Inflammatory macrophage (primary cell): ENCODE measurements around the gene LSM11.
A peak's percentile ranks its signal among the peaks of the same experiment; 100 is the strongest.

Source experiments
- DNase-seq, 2 donors: peaks; one replicate each; pipeline ENCODE4 v3.0.0-alpha.2; 2020 to 2022

The LSM11 gene

GRCh38 chr5:157734436-157734835 lies 9.1 kb upstream of the LSM11 start:
- no peak for DNase-seq

- no peak for DNase-seq
Measured at GRCh38 chr5:157735991-157736390, 7.5 kb upstream of the LSM11 start.

- no peak for DNase-seq
Measured at GRCh38 chr5:157739388-157740228, 3.9 kb upstream of the LSM11 start.

GRCh38 chr5:157740229-157740610 lies 3.3 kb upstream of the LSM11 start:
- no peak for DNase-seq

GRCh38 chr5:157741131-157741530 lies 2.4 kb upstream of the LSM11 start:
- no peak for DNase-seq

DNA sequence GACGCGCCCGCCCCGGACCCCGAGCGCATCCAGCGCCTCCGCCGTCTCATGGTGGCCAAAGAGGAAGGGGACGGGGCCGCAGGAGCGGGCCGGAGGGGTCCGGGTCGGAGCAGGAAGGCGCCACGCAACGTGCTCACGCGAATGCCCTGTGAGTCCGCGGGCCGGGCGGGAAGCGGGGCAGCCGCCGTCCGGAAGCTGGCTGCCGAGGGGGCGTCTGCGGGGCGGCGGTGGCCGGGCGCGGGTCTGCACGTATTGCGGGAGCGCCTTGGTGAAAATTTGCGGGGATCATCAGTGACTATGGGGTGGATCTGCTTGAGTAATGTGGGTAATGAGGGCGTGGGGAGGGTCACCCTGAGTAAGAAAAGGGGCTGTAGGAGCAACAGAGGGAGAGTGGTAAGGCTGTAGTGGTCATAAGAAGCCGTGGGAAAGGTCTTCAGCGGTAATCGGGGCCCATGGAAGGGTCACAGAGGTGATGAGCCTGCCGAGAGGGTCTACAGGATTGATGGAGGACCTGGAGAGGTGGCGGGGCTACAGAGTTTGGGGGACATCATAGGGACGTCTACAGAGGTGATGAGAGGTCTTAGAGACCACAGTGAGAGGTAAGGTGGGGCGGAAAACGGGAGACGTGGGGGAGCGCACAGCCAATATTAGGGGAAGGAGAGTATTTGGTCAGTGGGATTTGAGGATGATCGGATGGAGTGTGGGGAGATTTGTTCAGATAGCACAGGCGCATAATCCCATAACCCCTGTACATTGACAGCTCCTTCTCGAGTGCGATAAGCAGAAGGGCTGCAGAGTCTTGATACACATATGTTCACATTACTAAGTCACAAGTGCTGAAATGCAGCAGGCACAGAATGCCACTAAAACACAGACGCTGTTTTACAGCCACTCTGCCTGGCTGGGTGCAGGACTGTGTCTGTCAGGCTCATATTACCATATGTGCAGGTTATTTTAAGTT lies 819 bp downstream of the LSM11 start:
- DNase-seq: peak in 1 of 2 donors; percentile 26

GRCh38 chr5:157745041-157745456 lies 1.5 kb downstream of the LSM11 start:
- no peak for DNase-seq

- no peak for DNase-seq
Measured at GRCh38 chr5:157747173-157747740, 3.7 kb downstream of the LSM11 start.

GRCh38 chr5:157747766-157748700 lies 4.5 kb downstream of the LSM11 start:
- no peak for DNase-seq

GRCh38 chr5:157748760-157749461 lies 5.4 kb downstream of the LSM11 start:
- no peak for DNase-seq

DNA sequence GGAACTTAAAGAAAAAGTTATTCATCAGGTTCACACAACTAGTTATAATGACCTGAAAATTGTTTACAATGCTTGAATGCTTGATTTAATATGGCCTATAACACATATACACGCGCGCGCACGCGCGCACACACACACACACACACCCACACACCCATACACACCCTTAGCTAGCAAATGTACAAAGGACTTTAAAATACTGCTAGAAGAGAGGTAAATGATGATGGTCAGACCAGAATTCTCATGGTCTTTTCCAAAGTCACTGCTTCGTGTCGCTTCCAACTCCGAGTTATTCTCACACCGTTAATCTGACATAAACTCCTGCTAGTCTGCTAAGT lies 5.9 kb downstream of the LSM11 start:
- DNase-seq: no peak

DNA sequence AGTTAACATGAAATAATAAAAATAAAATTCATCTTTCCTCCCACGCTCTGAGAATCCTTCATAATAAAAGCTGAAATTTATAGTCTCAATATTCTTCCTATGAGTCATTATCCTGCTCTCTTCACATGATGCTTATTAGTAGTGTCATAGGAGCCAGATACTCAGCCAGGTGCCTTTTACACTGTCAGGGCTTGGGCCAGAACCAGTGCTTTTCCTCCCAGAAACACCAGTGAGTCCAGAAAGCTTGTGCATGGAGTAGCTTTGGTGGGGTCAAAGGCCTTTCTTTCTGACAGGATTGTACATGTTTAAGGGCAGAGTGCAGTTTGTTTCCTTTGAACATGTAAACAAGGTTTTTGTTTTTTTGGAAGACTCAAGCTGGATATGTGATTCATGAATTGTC lies 6.8 kb downstream of the LSM11 start:
- DNase-seq: no peak

DNA sequence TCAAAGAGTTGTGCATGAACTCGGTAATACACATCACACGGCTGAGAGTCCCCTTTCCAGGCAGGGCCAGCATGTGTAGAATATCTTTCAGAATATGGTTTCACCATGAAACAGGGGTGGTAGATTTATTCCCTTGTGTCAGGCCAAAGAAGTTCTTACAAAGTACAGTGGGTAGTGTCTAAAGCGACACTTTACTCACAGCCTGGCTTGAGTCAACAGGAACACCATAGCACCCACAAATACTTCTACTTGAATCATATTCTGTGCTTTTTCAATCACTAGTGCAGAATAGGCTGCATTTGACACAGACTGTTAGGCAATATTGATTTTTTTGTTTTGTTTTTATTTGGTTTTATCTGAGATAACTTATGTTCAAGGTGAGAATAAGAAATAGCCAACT lies 12.6 kb downstream of the LSM11 start:
- DNase-seq: no peak

DNA sequence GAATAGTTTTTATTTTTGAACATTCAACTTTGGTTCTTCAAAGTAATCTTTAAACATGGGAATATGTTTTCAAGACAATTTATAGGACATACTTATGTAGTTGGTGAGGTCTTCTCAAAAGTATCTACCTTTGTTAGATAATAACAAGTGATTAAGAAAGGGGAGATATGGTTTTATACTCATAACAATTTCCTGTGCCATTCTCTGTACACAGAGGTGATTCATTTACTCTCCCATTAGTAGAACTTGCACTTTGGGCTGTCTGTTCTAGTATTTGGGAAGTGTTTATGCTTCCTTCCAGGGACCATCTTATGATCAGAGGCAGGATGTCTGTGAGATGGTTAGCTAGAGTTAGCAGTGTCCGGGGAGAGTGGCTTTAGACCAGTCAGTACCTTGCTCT lies 15.2 kb downstream of the LSM11 start:
- DNase-seq: no peak

- DNase-seq: peak; percentile 51 to 54
Measured at GRCh38 chr5:157761690-157762621, 18.4 kb downstream of the LSM11 start.

DNA sequence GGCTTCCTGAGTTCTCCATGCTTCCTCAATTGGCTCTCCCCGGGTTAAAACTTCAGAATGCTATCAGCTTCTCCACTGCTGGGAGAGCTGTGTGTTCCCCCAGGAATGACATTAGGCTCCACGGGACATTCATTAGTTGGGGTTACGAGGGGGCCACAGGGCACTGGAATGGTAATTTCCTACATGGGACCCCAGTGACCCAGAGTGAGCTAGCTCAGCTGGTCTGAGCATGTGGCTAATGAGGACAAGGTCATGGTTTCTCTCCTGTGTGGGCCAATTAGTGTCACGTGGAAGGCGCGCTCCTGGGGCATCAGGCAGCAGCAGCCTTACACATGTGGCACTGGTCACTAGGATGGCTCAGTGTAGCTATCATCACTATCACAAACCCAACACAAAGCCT lies 21.0 kb downstream of the LSM11 start:
- no peak for DNase-seq

- no peak for DNase-seq
Measured at GRCh38 chr5:157766442-157766841, 22.9 kb downstream of the LSM11 start.

- DNase-seq: no peak
Measured at GRCh38 chr5:157766902-157767301, 23.4 kb downstream of the LSM11 start.

DNA sequence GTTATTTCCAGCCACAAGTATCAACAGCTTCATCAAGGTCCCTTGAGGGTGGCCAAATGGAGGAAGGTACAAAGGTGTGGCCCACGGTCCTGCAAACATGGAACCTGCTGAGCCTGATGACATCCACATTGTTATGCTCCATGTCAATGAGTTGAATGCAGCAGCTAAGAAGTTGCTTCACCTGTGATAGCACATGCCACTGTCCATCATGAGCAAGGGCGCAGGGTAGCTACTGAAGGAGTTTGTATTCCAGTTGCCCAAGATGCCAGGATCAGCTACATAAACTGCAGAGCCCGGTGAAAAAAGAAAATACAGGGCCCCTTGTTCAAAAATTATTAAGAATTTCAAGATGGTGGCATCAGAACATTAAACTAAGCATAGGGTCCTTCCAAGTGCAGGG lies 24.2 kb downstream of the LSM11 start:
- no peak for DNase-seq

DNA sequence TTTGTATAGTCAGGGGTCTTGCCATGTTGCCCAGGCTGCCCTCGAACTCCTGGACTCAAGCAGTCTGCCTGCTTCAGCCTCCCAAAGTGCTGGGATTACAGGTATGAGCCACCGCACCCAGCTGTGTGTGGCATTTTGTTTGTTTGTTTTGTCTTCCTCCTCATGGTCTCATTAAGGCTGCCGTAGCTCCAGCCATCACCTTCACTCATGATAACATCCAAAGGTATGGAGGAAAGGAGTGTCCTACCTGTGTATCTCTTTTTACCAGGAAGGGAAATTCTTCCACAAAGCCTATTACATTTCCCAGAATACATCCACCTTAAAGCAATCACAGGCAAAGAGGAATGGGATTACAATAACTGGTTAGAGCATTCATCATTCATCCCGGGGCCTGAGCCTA lies 27.2 kb downstream of the LSM11 start:
- DNase-seq: no peak
